Fibroblast of lung (primary cell): ENCODE results near the gene CLTB.

Experiments
- EZH2 ChIP-seq: IDR thresholded peaks from 2 replicates; pipeline ENCODE4 v1.5.1; 2012; ENCODE audit warnings: low read length, control low read depth, mild to moderate bottlenecking; ENCODE audit errors: missing control alignments
- TF ChIP-seq, protein P1 (sequence below), 2 donors: IDR thresholded peaks in 1 of 2; conservative IDR thresholded peaks in 1 of 2; 1 replicate in 1 of 2; 2 replicates in 1 of 2; pipeline ENCODE4 v1.5.1; 2011 to 2012; ENCODE audit warnings: low read length in 2 of 2, control low read depth in 1 of 2, inconsistent platforms in 1 of 2, low read depth in 1 of 2, mild to moderate bottlenecking in 1 of 2

DNA sequence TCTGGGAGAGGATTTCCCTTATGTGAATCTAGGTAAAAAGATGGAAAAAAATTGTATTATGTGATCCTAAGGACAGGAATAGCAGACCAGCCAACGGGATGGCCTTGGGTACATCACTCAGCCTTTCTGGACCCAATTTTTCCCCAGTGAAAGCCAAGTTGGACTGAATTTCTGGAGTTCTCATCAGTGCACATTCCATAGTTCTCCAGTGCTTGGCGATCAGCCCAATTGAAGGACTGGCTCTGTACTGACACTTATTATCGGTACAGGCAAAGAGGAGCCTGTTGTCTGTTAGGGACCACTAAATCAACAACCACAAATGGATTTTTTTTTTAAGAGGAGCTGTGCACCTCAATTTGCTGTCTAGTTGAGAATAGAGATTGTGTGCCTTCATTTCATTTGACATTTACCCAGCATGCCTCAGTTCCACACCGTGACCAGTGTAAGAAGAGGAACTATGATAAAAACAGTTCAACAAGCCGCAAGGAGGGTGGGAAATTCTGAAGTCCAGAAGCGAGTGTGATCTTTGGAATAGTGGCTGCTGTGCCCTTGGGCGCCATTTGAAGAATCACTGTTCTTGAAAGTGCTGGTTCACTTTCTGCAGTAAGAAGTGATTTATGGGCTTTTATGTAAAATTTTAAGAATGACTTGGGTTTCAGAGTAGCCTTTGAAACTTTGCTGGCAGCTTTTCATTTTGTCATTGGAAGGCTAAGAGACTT, 43.1 kb downstream of the CLTB start:
- TF ChIP-seq, protein P1, sequence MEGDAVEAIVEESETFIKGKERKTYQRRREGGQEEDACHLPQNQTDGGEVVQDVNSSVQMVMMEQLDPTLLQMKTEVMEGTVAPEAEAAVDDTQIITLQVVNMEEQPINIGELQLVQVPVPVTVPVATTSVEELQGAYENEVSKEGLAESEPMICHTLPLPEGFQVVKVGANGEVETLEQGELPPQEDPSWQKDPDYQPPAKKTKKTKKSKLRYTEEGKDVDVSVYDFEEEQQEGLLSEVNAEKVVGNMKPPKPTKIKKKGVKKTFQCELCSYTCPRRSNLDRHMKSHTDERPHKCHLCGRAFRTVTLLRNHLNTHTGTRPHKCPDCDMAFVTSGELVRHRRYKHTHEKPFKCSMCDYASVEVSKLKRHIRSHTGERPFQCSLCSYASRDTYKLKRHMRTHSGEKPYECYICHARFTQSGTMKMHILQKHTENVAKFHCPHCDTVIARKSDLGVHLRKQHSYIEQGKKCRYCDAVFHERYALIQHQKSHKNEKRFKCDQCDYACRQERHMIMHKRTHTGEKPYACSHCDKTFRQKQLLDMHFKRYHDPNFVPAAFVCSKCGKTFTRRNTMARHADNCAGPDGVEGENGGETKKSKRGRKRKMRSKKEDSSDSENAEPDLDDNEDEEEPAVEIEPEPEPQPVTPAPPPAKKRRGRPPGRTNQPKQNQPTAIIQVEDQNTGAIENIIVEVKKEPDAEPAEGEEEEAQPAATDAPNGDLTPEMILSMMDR (conservative IDR thresholded peaks at IDR 0.05 in 1 of 2, IDR thresholded peaks at IDR 0.05 in 1 of 2; ENCODE audit: low read depth in 1 of 2, low read length in 2 of 2): no peak
- no peak for TF ChIP-seq EZH2
